IPS-NIHi11 (cell line): ENCODE measurements around the gene KLHL21.

Source experiments
- DNase-seq: peaks from one replicate; pipeline ENCODE4 v3.0.0; 2012; ENCODE audit warnings: mixed read lengths, low spot score

KLHL21 gene

DNA sequence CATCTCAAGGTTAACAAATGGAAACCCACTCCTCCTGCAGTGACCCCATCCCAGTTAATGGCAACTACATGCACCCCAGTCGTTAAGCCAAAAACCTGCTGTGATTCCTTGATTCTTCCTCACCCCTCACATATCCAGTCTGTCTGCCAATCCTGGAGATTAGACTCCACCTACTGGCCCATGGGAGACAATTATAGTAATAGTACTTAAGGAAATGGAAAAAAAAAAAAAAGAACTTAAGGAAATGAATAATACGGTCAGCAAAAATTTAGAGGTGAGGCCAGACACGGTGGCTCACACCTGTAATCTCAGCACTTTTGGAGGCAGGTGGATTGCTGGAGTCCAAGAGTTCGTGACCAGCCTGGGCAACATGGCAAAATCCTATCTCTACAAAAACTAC lies 55.4 kb downstream of the KLHL21 start:
- DNase-seq, result no peak

DNA sequence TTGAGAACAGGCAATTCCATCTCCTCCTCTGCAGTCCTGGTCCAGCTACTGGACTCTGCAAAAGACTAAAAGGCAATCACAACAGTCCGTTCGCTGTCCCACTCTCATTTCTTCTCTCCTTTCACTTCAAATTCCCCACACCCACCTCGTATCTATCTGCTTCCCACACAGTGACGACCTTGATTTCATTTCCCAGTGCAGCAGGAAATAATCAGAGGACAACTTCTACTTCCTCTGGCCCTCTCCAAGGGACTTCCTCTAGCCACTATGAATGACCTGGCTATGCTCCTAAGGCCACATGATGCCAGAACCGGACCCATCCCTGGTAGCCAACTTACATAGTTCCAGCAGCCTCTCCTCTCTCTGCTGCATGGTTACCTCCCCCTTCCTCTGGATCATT lies 56.3 kb downstream of the KLHL21 start:
- no peak for DNase-seq

DNA sequence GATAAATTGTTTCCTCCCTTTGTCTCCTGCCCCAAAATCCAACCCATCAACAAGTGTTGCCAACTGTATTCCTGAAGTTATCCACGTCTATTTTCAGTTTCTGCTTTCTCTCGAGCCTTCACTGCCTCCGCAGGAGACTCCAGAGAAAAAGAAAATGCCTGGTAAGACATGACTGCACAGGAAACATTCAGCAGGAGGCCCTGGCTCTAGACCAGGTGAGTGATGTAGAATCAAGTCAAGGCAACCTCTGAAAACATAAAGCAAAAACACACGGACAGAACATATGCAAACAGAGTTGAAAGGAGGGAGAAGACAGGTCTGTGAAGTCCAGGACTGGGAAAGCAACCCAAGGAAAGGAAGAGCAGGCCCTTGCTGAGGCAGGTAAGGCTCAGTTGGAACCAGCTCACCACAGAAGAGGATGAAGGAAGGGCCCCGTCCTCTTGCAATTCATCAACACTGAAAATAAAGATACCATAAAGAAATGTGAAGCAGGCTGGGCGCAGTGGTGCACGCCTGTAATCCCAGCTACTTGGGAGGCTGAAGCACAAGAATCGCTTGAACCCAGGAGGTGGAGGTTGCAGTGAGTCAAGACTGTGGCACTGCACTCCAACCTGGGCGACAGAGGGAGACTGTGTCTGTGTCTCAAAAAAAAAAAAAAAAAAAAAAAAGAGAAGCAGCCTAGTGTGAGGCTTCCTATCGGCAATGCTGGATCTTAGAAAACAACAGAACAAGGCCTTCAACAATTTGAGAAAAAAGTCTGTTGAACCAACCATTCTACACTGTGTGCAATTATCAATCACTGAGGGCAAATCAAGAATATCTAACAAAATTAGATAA lies 57.2 kb downstream of the KLHL21 start:
- no peak for DNase-seq

DNA sequence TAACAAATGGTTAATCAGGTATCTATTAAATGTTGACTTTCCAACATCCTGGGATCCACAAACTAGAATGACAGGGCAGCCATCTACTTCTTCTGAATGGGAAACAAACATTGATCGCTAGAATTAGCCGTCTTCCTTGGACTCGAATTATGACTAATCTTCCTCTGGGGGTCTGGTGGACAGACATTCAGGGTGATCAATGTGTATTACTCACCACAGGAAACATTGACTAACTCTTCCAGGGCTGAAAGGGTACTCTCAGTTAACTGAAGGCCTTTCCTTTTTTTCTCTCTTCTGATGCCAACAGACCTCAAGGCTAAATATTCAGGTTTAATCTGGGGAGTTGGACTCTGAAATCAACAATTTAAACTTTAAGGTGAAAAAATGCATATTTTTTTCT lies 57.8 kb downstream of the KLHL21 start:
- DNase-seq, result no peak
